ENCODE results near the gene SPTBN1.

Gene SPTBN1

GRCh38 chr2:54490863-54491262 is 34.7 kb downstream of the SPTBN1 start:
- Histone ChIP-seq H3K36me3 (replicated peaks; ENCODE audit: low read depth, low read length) (no peaks in the 10 kb centered on the region), H3K9me3 (ENCODE audit: insufficient read depth, low read length) (no peaks in the 10 kb centered on the region), H3K4me2 (ENCODE audit: low read length) (no peak overlapping the region), H3K27ac (ENCODE audit: low read length) (no peak overlapping the region), H3K4me3 (ENCODE audit: low read length) (no peak overlapping the region), H4K20me1 (ENCODE audit: insufficient read depth, low read length) (no peaks in the 10 kb centered on the region), H3K79me2 (ENCODE audit: low read length) (no peaks in the 10 kb centered on the region), H2AFZ (ENCODE audit: low read depth, low read length) (no peak overlapping the region), H3K27me3 (ENCODE audit: low read depth, low read length) (no peaks in the 10 kb centered on the region), H3K4me1 (ENCODE audit: low read length) (no peaks in the 10 kb centered on the region), H3K9ac (ENCODE audit: low read length) (no peak overlapping the region)
- TF ChIP-seq CTCF (IDR thresholded peaks at IDR 0.05; ENCODE audit: low read depth, low read length) (no peak), EZH2phosphoT487 (IDR thresholded peaks at IDR 0.05; ENCODE audit: low read depth) (no peak)

GRCh38 chr2:54492335-54492734 is 36.2 kb downstream of the SPTBN1 start:
- H3K36me3 ChIP-seq (replicated peaks; ENCODE audit: low read depth, low read length): no peaks in the 10 kb centered on the region
- H3K9ac ChIP-seq (ENCODE audit: low read length): no peak overlapping the region
- no peak for TF ChIP-seq EZH2phosphoT487 (IDR thresholded peaks at IDR 0.05; ENCODE audit: low read depth)
- TF ChIP-seq CTCF (IDR thresholded peaks at IDR 0.05; ENCODE audit: low read depth, low read length): no peak
- H3K4me3 ChIP-seq (ENCODE audit: low read length): no peak overlapping the region
- no peaks in the 10 kb centered on the region for H3K9me3 ChIP-seq (ENCODE audit: insufficient read depth, low read length)
- no peak overlapping the region for H3K27ac ChIP-seq (ENCODE audit: low read length)
- H3K79me2 ChIP-seq (ENCODE audit: low read length): no peaks in the 10 kb centered on the region
- H4K20me1 ChIP-seq (ENCODE audit: insufficient read depth, low read length): no peaks in the 10 kb centered on the region
- no peak overlapping the region for H3K4me2 ChIP-seq (ENCODE audit: low read length)
- H3K27me3 ChIP-seq (ENCODE audit: low read depth, low read length): no peaks in the 10 kb centered on the region
- no peaks in the 10 kb centered on the region for H3K4me1 ChIP-seq (ENCODE audit: low read length)
- H2AFZ ChIP-seq (ENCODE audit: low read depth, low read length): no peak overlapping the region

- H3K9ac ChIP-seq (ENCODE audit: low read length): no peak overlapping the region
- no peak overlapping the region for H3K4me2 ChIP-seq (ENCODE audit: low read length)
- TF ChIP-seq EZH2phosphoT487 (IDR thresholded peaks at IDR 0.05; ENCODE audit: low read depth) (no peak), CTCF (IDR thresholded peaks at IDR 0.05; ENCODE audit: low read depth, low read length) (no peak)
- no peaks in the 10 kb centered on the region for H4K20me1 ChIP-seq (ENCODE audit: insufficient read depth, low read length)
- no peaks in the 10 kb centered on the region for H3K9me3 ChIP-seq (ENCODE audit: insufficient read depth, low read length)
- H3K4me3 ChIP-seq (ENCODE audit: low read length): no peak overlapping the region
- H3K79me2 ChIP-seq (ENCODE audit: low read length): no peaks in the 10 kb centered on the region
- no peaks in the 10 kb centered on the region for H3K4me1 ChIP-seq (ENCODE audit: low read length)
- H3K36me3 ChIP-seq (replicated peaks; ENCODE audit: low read depth, low read length): no peaks in the 10 kb centered on the region
- no peak overlapping the region for H3K27ac ChIP-seq (ENCODE audit: low read length)
- no peak overlapping the region for H2AFZ ChIP-seq (ENCODE audit: low read depth, low read length)
- H3K27me3 ChIP-seq (ENCODE audit: low read depth, low read length): no peaks in the 10 kb centered on the region
These were observed 38.0 kb downstream of the SPTBN1 start for GRCh38 chr2:54494087-54494486.

- Histone ChIP-seq H3K79me2 (ENCODE audit: low read length) (no peaks in the 10 kb centered on the region), H2AFZ (ENCODE audit: low read depth, low read length) (no peak overlapping the region), H3K4me1 (ENCODE audit: low read length) (no peaks in the 10 kb centered on the region), H3K27me3 (ENCODE audit: low read depth, low read length) (no peaks in the 10 kb centered on the region), H3K36me3 (replicated peaks; ENCODE audit: low read depth, low read length) (no peaks in the 10 kb centered on the region), H3K4me3 (ENCODE audit: low read length) (no peak overlapping the region), H3K9me3 (ENCODE audit: insufficient read depth, low read length) (no peaks in the 10 kb centered on the region), H3K4me2 (ENCODE audit: low read length) (no peak overlapping the region), H3K9ac (ENCODE audit: low read length) (no peak overlapping the region), H3K27ac (ENCODE audit: low read length) (no peak overlapping the region), H4K20me1 (ENCODE audit: insufficient read depth, low read length) (no peaks in the 10 kb centered on the region)
- TF ChIP-seq CTCF (IDR thresholded peaks at IDR 0.05; ENCODE audit: low read depth, low read length) (no peak), EZH2phosphoT487 (IDR thresholded peaks at IDR 0.05; ENCODE audit: low read depth) (no peak)
These were observed 40.8 kb downstream of the SPTBN1 start for GRCh38 chr2:54496920-54497319.
